Measurements from ENCODE around the gene MRPS22.
"Not testable (repeated sequence)": the region's sequence is repeated elsewhere in the genome, so short reads cannot be mapped to it uniquely, and the experiment has no call there.

Gene MRPS22

GRCh38 chr3:139339219-139339906 lies 4.5 kb upstream of the MRPS22 start:
- DNase-seq (ENCODE audit: low spot score) = no peak

- no peak for DNase-seq (ENCODE audit: low spot score)
These were observed 3.0 kb upstream of the MRPS22 start for GRCh38 chr3:139340784-139341183.

GRCh38 chr3:139342054-139342453 lies 1.8 kb upstream of the MRPS22 start:
- no peak for DNase-seq (ENCODE audit: low spot score)

GRCh38 chr3:139346771-139347170 lies 3.0 kb downstream of the MRPS22 start:
- no peak for DNase-seq (ENCODE audit: low spot score)

- DNase-seq (ENCODE audit: low spot score) = peak; percentile 61
These were observed 10.2 kb downstream of the MRPS22 start for GRCh38 chr3:139353920-139354556.

- no peak for DNase-seq (ENCODE audit: low spot score)
These were observed 10.8 kb downstream of the MRPS22 start for GRCh38 chr3:139354661-139355060.

GRCh38 chr3:139355476-139355875 lies 11.7 kb downstream of the MRPS22 start:
- DNase-seq (ENCODE audit: low spot score) = peak; percentile 49

- DNase-seq (ENCODE audit: low spot score) = no peak
These were observed 12.1 kb downstream of the MRPS22 start for GRCh38 chr3:139355891-139356290.

GRCh38 chr3:139357899-139358298 lies 14.1 kb downstream of the MRPS22 start:
- DNase-seq (ENCODE audit: low spot score) = no peak

- DNase-seq (ENCODE audit: low spot score) = peak; percentile 22
These were observed 15.2 kb downstream of the MRPS22 start for GRCh38 chr3:139358841-139359562.

- no peak for DNase-seq (ENCODE audit: low spot score)
These were observed 17.5 kb downstream of the MRPS22 start for GRCh38 chr3:139361276-139361675.

- DNase-seq (ENCODE audit: low spot score) = no peak
These were observed 20.7 kb downstream of the MRPS22 start for GRCh38 chr3:139364549-139364948.

- no peak for DNase-seq (ENCODE audit: low spot score)
These were observed 30.3 kb downstream of the MRPS22 start for GRCh38 chr3:139374099-139374498.

GRCh38 chr3:139377378-139377777 lies 33.6 kb downstream of the MRPS22 start:
- no peak for DNase-seq (ENCODE audit: low spot score)

- DNase-seq (ENCODE audit: low spot score) = no peak
These were observed 34.9 kb downstream of the MRPS22 start for GRCh38 chr3:139378587-139379241.

GRCh38 chr3:139380575-139380974 lies 36.8 kb downstream of the MRPS22 start:
- DNase-seq (ENCODE audit: low spot score) = no peak

- DNase-seq (ENCODE audit: low spot score) = not testable (repeated sequence)
These were observed 38.5 kb downstream of the MRPS22 start for GRCh38 chr3:139382291-139382690.

GRCh38 chr3:139388077-139388476 lies 44.3 kb downstream of the MRPS22 start:
- no peak for DNase-seq (ENCODE audit: low spot score)

- DNase-seq (ENCODE audit: low spot score) = no peak
These were observed 45.2 kb downstream of the MRPS22 start for GRCh38 chr3:139388821-139389551.

GRCh38 chr3:139389552-139390368 lies 45.9 kb downstream of the MRPS22 start, which contains the start of gene COPB2:
COPB2 (minus strand) TSS chr3:139389647; CDS start chr3:139389550, 97 bp downstream.
- DNase-seq (ENCODE audit: low spot score) = peak; percentile 99

GRCh38 chr3:139394116-139394515 lies 50.3 kb downstream of the MRPS22 start:
- no peak for DNase-seq (ENCODE audit: low spot score)
